NOMO-1 (cell line): ENCODE results near the gene MYMK.
"Not testable (repeated sequence)": the region's sequence is repeated elsewhere in the genome, so short reads cannot be mapped to it uniquely, and the experiment has no call there.

Source experiments
- DNase-seq, 2 experiments: peaks; one replicate each; lab custom pipeline; 2025; ENCODE audit not compliant: unreplicated experiment in 2 of 2; lab: John Stamatoyannopoulos, UW

The MYMK gene, protein sequence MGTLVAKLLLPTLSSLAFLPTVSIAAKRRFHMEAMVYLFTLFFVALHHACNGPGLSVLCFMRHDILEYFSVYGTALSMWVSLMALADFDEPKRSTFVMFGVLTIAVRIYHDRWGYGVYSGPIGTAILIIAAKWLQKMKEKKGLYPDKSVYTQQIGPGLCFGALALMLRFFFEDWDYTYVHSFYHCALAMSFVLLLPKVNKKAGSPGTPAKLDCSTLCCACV

GRCh38 chr9:133524679-133525228, at the start of gene MYMK:
MYMK (minus strand) TSS chr9:133524959; CDS start chr9:133524844, 115 bp downstream.
- no peak for DNase-seq

DNA sequence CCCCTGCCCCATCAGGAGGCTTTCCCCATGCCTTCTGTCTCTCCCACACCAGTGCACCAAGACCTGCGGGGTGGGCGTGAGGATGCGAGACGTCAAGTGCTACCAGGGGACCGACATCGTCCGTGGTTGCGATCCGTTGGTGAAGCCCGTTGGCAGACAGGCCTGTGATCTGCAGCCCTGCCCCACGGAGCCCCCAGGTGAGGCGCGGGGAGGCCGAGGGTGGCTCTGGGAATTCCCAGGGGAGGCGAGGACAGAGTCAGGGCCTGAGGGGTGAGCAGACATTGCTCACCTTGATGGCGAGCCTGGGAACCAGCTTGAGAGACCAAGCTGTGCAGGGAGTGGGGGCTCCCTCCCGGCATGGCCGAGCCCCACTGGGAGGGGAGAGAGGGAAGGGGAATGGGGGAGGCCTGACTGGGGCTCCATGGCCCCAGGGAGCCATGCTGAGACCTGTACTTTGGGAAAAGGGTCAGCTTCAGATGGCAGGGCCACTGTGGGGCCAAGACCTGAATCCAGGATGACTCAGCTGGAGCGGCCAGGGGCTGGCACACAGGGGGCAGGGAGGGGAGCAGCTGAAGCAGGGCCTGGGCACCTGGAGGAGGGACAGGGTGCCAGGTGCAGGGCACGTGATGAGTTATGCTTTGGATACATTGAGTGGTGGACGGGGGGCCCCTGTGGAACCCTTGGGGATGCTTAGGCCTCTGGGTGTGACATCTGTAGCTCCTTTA, 49.2 kb upstream of the MYMK start:
- DNase-seq = no peak

GRCh38 chr9:133572821-133573361, 48.1 kb upstream of the MYMK start:
- no peak for DNase-seq

GRCh38 chr9:133571896-133572595, 47.3 kb upstream of the MYMK start:
- no peak for DNase-seq

DNA sequence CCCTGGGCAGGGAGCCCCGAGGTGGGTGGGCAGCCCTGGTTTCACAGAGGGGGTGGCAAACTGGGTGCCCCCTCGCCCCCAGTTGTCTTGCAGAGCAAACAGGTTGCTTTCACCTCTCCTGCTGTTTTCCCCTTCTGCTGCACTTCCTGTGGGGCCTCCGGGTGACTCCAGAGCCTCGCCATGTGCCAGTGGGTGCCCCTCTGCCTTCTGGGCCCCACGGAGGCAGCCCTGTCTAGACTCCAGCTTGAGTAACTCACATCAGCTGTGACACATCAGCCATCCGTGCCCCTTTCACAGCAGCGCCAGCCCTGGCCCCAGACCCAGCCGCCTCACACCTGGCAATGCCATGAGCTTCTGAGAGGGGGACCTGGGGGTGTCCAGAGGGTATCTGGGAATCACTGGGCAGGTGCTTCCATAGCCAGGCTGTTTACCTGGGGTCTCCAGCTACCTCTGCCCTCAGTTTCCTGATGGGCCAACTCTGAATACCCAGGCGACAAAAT, 46.7 kb upstream of the MYMK start:
- no peak for DNase-seq

DNA sequence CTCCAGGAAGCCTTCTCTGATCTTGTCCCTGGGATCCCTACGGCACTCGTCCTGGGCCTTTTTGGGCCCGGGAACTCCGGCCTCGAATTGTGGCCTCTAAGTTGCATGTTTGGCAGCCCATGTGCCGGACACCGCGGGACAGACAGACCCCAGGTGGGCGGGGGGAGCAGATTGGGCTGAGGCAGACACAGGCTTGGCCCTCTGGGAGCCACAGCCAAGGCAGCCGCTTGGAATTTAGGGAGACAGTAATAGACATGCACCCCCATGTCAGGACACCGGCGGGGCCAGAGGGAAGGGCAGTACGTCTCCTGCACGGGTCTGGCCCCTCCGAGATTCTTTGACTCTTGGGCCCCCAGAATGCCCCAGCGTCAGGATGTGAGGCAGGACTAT, 45.9 kb upstream of the MYMK start:
- DNase-seq = no peak

DNA sequence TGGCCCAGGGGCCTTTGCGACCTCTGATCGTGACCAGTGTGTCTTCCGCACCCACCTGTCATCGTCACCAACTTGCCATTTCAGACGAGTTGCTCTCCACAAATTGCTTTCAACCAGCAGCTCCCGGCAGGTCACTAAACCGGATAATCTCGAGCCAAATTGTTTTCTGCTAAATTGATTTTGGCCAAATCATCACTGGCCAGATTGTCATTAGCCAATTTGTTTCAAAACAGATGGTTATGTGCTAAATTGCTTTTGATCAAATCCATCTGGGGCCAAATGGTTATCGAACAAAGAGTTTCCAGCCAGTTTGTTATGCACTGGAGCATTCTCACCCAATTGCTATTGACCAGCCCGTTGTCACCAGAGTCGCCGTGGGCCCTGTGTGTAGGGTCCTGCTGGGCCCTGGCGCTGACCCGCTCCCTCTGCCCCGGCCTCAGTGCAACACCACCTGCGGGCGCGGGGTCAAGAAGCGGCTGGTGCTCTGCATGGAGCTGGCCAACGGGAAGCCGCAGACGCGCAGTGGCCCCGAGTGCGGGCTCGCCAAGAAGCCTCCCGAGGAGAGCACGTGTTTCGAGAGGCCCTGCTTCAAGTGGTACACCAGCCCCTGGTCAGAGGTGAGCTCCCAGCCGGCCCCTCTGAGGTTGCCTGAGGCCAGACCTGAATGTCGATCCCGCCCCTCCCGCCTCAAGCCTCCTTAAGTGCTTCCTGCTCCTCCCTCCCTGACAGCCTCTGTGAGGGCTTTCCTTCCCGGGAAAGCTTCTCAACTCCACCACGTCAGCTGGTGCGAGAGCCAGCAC, 45.3 kb upstream of the MYMK start:
- no peak for DNase-seq

DNA sequence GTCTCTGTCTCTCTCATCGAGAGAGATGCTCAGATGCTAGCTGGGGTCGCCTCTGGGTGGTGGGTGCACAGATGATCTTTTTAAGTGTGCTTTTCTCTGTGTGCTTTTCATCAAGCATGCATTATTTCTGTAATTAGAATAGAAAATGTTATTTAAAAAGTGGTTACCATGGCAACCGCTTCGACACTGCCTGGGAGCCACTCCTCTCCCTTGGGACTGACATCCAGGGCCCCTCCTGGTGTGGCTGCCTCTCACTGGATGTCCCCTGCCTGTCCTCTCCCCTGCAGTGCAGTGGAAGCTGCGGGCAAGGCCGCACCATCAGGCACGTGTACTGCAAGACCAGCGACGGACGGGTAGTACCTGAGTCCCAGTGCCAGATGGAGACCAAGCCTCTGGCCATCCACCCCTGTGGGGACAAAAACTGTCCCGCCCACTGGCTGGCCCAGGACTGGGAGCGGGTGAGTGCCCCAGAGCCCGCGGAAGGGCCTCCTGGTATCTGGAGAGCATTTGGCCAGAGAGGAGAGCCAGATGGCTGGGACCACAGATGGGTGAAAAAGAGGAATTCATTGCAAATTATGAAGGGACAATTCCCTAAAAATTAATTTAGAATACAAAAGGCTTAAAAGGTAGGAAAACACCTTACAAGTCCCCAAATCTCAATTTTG, 44.5 kb upstream of the MYMK start:
- no peak for DNase-seq

DNA sequence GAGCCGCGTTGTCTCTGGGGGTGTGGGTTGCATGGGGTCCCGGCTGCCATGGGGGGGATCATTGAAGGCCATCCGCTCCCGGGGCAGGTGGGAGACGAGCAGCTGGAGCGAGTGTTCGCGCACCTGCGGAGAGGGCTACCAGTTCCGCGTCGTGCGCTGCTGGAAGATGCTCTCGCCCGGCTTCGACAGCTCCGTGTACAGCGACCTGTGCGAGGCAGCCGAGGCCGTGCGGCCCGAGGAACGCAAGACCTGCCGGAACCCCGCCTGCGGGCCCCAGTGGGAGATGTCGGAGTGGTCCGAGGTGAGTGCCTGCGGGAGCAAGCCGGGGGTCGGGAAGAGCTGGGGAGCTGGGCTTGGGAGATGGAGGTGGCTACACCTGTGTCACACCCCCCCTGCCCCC, 43.4 kb upstream of the MYMK start:
- no peak for DNase-seq

DNA sequence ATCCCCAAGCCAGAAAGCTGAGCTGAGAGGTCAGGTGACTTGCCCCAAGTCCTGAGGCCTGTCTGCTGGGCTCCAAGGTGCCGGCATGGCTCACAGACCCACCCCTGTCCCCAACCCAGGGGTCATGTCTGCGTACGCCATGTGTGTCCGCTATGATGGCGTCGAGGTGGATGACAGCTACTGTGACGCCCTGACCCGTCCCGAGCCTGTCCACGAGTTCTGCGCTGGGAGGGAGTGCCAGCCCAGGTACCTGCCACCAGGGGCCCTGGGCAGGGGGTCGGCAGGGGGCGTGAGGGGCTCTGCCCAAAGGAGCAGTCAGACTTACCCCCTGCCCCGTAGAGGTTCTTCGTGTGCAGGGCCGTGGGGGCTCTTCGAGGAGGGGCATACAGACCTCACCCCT, 42.1 kb upstream of the MYMK start:
- DNase-seq = no peak

- DNase-seq = no peak
Observed at GRCh38 chr9:133566382-133566781, 41.6 kb upstream of the MYMK start.

DNA sequence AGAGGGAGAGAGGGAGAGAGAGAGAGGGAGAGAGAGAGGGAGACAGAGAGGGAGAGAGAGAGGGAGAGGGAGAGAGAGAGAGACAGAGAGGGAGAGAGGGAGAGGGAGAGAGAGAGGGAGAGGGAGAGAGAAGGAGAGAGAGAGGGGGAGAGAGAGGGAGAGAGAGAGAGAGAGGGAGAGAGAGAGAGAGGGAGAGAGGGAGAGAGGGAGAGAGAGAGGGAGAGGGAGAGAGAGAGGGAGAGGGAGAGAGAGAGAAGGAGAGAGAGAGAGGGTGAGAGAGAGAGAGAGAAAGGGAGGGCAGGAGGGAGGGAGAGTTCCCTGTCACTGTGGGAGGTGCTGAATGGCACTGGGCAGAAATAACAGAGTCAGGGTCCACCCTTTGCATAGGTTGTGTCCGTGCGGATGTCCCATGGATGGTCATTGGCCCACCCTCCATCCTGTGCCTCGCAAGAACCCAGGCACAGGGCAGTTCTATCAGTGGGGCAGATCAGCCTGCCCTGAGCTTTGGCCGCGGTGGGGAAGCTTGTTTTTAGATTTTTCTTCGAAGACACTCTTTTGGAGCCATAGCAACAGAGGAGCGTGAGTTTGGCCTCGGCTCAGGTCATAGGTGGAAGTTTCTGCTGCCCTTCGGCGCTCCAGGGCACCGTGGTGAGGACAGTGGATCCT, 39.8 kb upstream of the MYMK start:
- DNase-seq = no peak

DNA sequence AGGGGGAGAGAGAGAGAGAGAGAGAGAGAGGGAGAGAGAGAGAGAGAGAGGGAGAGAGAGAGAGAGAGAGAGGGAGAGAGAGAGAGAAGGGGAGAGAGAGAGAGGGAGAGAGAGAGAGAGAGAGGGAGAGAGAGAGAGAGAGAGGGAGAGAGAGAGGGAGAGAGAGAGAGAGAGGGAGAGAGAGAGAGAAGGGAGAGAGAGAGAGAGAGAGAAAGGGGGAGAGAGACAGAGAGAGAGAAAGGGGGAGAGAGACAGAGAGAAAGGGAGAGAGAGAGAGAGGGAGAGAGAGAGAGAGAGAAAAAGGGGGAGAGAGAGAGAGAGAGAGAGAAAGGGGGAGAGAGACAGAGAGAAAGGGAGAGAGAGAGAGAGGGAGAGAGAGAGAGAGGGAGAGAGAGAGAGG, 39.1 kb upstream of the MYMK start:
- not testable (repeated sequence) for DNase-seq

DNA sequence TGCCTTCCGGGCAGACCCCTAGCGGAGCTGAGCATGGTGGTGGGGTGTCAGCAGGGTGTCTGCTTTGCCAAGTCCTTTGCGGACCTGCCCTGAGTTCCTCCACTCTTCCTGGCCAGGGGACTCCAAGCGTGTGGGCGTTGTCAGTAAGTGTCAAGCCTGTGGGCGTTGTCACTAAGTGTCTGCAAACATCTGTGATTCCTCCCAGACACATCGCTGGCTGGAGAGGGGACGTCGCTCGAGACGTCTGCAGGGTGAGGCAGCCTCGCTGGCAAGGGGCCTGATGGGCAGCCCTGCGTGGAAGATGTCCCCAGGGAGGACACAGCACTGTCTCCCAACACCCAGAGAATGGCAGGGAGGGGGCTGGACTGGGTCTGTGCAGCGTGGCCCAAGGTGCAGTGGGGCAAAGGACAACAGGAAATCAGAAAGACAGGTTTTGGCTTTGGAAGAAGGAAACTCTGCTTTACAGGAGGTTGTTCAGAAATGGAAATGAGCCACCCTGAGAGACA, 38.6 kb upstream of the MYMK start:
- no peak for DNase-seq

GRCh38 chr9:133562611-133563290, 38.0 kb upstream of the MYMK start:
- no peak for DNase-seq

DNA sequence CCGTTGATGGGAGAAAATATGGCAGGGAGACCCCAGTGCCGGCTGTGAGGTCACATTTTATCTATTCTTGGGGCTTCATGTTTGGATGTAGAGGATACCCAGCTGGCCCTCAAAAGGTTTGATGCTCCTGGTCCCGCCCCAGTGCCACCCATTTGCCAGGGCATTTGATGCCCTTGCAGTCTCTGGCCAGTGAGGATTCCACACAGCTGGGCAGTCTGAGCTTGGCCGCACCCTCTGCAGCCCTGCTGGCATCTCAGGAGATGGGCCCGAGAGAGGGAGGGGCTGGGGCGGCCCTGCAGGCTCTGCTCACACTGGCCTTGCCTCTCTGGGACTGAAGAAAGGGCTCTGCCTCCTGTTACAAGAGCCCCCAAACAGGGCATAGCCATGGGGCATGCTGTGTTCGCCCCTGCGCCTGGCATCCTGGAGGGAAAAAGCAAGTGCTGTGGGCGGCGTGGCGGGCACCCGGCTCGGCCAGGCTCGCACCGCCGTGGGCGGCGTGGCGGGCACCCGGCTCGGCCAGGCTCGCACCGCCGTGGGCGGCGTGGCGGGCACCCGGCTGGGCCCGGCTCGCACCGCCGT, 37.3 kb upstream of the MYMK start:
- DNase-seq = no peak

DNA sequence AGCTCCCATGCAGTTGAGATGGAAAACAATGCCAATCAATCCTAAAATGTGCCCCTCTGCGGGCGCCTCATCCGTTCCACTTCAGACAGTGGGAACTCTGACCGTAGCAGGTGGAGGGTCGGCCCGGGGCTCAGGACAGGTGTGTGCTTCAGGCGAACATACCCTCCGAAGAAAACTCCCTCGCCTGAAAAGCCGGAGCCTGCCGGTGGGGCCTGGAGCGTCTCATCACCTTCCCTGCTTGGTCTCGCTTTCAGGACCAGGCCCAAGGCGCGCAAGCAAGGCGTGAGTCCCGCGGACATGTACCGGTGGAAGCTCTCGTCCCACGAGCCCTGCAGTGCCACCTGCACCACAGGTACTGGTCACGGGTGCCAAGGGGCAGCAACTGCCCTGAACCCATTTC, 36.2 kb upstream of the MYMK start:
- no peak for DNase-seq

DNA sequence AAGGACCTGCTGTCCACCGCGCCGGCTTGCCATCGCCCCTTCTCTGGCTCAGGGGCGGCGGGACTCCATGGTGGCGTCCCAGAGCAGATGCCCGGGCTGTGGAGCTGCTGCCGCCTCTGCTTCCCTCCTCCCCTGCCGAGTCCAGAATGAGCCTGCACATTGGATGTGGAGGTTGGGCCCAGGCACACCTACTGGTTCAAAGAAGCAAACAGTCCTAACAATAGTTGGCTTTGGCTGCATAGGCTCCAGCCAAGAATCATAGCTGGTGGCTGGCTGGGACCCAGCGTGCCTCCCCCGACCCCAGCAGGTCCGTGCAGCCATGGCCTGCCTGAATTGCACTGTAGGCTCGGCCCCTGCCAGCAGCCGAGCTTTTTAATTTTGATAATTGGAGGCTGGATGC, 35.6 kb upstream of the MYMK start:
- DNase-seq = no peak
